ENCODE data around the gene CWC27.

- TF ChIP-seq CTCF (IDR thresholded peaks at IDR 0.05), result no peak
- TF ChIP-seq ZNF416 (CRISPR knock-in tag; IDR thresholded peaks at IDR 0.05), result no peak
Measured at GRCh38 chr5:65061974-65062353, 293.2 kb downstream of the CWC27 start.

All from WTC11 (cell line).